OCI-LY3 (cell line): ENCODE results near the gene TRIM44.

Experiments
- H2AFZ ChIP-seq: fragments of 200-600, 300-600 bp; shearing (Covaris generic); 2 replicates; pipeline ENCODE4 v1.6.0; 2014; ENCODE audit warnings: antibody characterized with exemption, low read depth, low read length
- H3K27ac ChIP-seq: fragments of 200-600, 300-600 bp; sonication (generic); 2 replicates; pipeline ENCODE4 v1.5.1; 2014; ENCODE audit warnings: mild to moderate bottlenecking, low read length, moderate library complexity, mixed read lengths
- H3K27me3 ChIP-seq: fragments of 200-600, 300-600 bp; sonication (generic); 2 replicates; pipeline ENCODE4 v1.6.1; 2014; ENCODE audit warnings: low read depth, low read length, mixed read lengths
- H3K36me3 ChIP-seq: fragments of 200-600, 300-600 bp; sonication (generic); replicated peaks from 2 replicates; pipeline ENCODE3; 2014; ENCODE audit warnings: low read depth, low read length, mixed read lengths
- H3K4me1 ChIP-seq: fragments of 300-600, 200-600 bp; sonication (generic); 2 replicates; pipeline ENCODE4 v1.6.1; 2014; ENCODE audit warnings: low read length, mixed read lengths
- H3K4me2 ChIP-seq: fragments of 200-600, 300-600 bp; sonication (generic); 2 replicates; pipeline ENCODE4 v1.6.1; 2014; ENCODE audit warnings: low read length, mixed read lengths
- H3K4me3 ChIP-seq: fragments of 300-600, 200-600 bp; sonication (generic); 2 replicates; pipeline ENCODE4 v1.5.1; 2014; ENCODE audit warnings: antibody characterized with exemption, mild to moderate bottlenecking, low read length, moderate library complexity
- H3K79me2 ChIP-seq: fragments of 300-600, 200-600 bp; shearing (Covaris generic); 2 replicates; pipeline ENCODE4 v1.6.1; 2014; ENCODE audit warnings: mild to moderate bottlenecking, low read length, mixed read lengths
- H3K9ac ChIP-seq: fragments of 300-600, 200-600 bp; shearing (Covaris generic); 2 replicates; pipeline ENCODE4 v1.6.0; 2014; ENCODE audit warnings: mild to moderate bottlenecking, low read length, moderate library complexity
- H3K9me3 ChIP-seq: fragments of 200-600, 300-600 bp; shearing (Covaris generic); 2 replicates; pipeline ENCODE4 v1.6.1; 2014; ENCODE audit warnings: low read length, mixed read lengths; ENCODE audit not compliant: insufficient read depth
- H4K20me1 ChIP-seq: fragments of 200-600, 300-600 bp; sonication (generic); 2 replicates; pipeline ENCODE4 v1.6.1; 2016; ENCODE audit warnings: low read length, mixed read lengths; ENCODE audit not compliant: insufficient read depth
- CTCF ChIP-seq: fragments of 200-600, 300-600 bp; sonication (generic); IDR thresholded peaks from 2 replicates; pipeline ENCODE4 v1.5.1; 2014; ENCODE audit warnings: antibody characterized with exemption, low read length, low read depth
- EZH2phosphoT487 ChIP-seq: fragments of 200-600 bp; shearing (Covaris generic); IDR thresholded peaks from 2 replicates; pipeline ENCODE4 v1.6.1; 2018; ENCODE audit warnings: antibody characterized with exemption, mixed run types, low read depth

Gene TRIM44

GRCh38 chr11:35730254-35730653, 67.7 kb downstream of the TRIM44 start:
- Histone ChIP-seq H3K27me3 (no peaks in the 10 kb centered on the region), H2AFZ (no peak overlapping the region), H3K9me3 (no peaks in the 10 kb centered on the region), H3K36me3 (peaks cover 35% of the 10 kb centered on the region), H3K4me3 (no peak overlapping the region), H3K4me2 (no peak overlapping the region), H3K27ac (no peak overlapping the region), H4K20me1 (no peaks in the 10 kb centered on the region), H3K79me2 (no peaks in the 10 kb centered on the region), H3K4me1 (no peaks in the 10 kb centered on the region), H3K9ac (no peak overlapping the region)
- TF ChIP-seq EZH2phosphoT487 = no peak
- no peak for TF ChIP-seq CTCF

GRCh38 chr11:35734669-35735410, 72.3 kb downstream of the TRIM44 start:
- H3K27me3 ChIP-seq = no peaks in the 10 kb centered on the region
- no peak overlapping the region for H3K4me3 ChIP-seq
- H3K9ac ChIP-seq = no peak overlapping the region
- H3K9me3 ChIP-seq = no peaks in the 10 kb centered on the region
- H3K79me2 ChIP-seq = no peaks in the 10 kb centered on the region
- H3K27ac ChIP-seq = no peak overlapping the region
- TF ChIP-seq EZH2phosphoT487 (no peak), CTCF (no peak)
- peaks cover 27% of the 10 kb centered on the region for H3K36me3 ChIP-seq
- no peaks in the 10 kb centered on the region for H4K20me1 ChIP-seq
- H3K4me2 ChIP-seq = no peak overlapping the region
- no peaks in the 10 kb centered on the region for H3K4me1 ChIP-seq
- H2AFZ ChIP-seq = no peak overlapping the region

DNA sequence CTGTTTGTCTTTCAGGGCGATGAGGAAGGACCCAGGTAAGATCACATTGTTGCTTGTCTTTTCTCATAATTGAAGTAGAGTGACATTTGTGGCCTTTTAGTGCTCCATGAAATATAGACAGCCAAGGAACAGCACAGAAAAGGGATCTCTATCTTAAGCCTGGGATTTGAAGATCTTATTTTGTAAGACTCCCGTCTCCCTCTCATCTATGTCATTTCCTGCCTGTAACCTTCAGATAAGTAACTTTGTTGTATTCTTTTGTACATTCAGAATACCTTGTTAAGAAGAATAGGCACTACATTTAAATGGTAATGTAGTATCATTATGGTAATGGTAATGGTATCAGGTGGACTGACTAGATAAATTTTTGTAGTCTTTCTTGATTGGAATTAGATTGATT, 72.8 kb downstream of the TRIM44 start:
- H3K4me2 ChIP-seq = no peak overlapping the region
- H3K27me3 ChIP-seq = no peaks in the 10 kb centered on the region
- no peak overlapping the region for H3K27ac ChIP-seq
- H4K20me1 ChIP-seq = no peaks in the 10 kb centered on the region
- no peak overlapping the region for H3K9ac ChIP-seq
- H3K9me3 ChIP-seq = no peaks in the 10 kb centered on the region
- no peak overlapping the region for H3K4me3 ChIP-seq
- H3K79me2 ChIP-seq = no peaks in the 10 kb centered on the region
- no peak for TF ChIP-seq EZH2phosphoT487
- no peak for TF ChIP-seq CTCF
- H2AFZ ChIP-seq = no peak overlapping the region
- H3K36me3 ChIP-seq = peaks cover 21% of the 10 kb centered on the region
- H3K4me1 ChIP-seq = no peaks in the 10 kb centered on the region

- Histone ChIP-seq H3K4me3 (no peak overlapping the region), H4K20me1 (no peaks in the 10 kb centered on the region), H3K4me1 (no peaks in the 10 kb centered on the region), H3K27me3 (no peaks in the 10 kb centered on the region), H3K4me2 (no peak overlapping the region), H3K27ac (no peak overlapping the region), H3K9me3 (no peaks in the 10 kb centered on the region), H3K36me3 (peaks cover 21% of the 10 kb centered on the region), H2AFZ (no peak overlapping the region), H3K9ac (no peak overlapping the region), H3K79me2 (no peaks in the 10 kb centered on the region)
- no peak for TF ChIP-seq EZH2phosphoT487
- no peak for TF ChIP-seq CTCF
These were observed 73.3 kb downstream of the TRIM44 start for GRCh38 chr11:35735903-35736302.
